ENCODE data around the gene PYGO2. TPM values are rescaled to one million over a fixed set of nuclear protein-coding genes. Genes with fewer than 3 reads are reported as not detected.

The PYGO2 gene
- total and polyA plus RNA-seq, 2 experiments from 2014 or later, result 45.3 to 45.6 TPM

DNA sequence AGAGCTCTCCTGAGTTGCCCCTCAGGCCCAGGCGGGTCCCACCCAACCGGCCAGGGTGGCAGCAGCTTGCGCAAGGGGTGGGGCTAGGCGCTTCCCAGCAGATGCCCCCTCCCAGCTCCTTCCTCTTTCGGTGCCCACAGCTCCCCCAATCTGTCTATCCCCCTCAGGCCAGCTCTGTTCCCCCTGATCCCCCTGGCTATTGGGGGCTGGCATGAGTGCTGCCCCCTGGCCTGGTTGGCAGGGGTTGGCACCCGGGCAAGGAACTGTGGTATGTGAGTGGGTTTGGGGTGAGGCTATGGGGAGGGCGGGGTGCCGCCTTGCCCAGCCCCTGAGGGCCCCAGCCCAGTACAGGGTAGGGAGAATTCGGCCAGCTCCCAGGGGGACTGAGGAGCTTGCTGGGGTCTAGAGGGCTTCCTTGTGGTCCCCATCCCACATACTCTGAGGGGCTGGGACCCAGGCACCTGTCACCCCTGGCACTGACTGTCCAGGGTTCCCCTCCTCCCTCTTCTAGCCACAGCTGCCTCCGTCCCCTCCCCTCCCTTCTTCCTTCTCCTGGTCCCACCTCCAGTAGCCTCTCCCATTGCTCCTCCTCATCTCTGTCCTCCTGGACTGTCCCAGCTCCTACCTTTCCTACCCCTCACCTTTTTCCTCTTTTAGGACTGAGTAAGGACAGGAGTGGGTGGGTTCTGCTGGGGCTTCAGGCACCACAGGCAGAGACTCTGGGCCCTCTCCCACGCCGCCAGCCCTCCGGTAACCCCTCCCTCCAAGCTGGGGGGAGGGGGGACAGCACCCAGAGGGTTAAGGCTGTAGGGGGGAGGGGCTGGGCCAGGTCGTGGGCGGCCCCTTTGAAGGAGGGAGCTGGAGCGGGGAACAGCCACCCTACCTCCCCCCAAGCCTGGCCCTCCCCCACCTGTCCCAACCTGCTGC, 46.7 kb upstream of the PYGO2 start:
- Histone ChIP-seq H3K9me3 (ENCODE audit: low read depth) (no peaks in the 10 kb centered on the region), H3K4me3 (no peak overlapping the region), H3K4me1 (ENCODE audit: low read depth) (no peaks in the 10 kb centered on the region), H3K27me3 (no peaks in the 10 kb centered on the region), H3K36me3 (no peaks in the 10 kb centered on the region), H3K27ac (no peak overlapping the region)
- DNase-seq (ENCODE audit: low read depth in 1 of 2, low spot score in 1 of 2), result no peak
- TF ChIP-seq, protein P1, sequence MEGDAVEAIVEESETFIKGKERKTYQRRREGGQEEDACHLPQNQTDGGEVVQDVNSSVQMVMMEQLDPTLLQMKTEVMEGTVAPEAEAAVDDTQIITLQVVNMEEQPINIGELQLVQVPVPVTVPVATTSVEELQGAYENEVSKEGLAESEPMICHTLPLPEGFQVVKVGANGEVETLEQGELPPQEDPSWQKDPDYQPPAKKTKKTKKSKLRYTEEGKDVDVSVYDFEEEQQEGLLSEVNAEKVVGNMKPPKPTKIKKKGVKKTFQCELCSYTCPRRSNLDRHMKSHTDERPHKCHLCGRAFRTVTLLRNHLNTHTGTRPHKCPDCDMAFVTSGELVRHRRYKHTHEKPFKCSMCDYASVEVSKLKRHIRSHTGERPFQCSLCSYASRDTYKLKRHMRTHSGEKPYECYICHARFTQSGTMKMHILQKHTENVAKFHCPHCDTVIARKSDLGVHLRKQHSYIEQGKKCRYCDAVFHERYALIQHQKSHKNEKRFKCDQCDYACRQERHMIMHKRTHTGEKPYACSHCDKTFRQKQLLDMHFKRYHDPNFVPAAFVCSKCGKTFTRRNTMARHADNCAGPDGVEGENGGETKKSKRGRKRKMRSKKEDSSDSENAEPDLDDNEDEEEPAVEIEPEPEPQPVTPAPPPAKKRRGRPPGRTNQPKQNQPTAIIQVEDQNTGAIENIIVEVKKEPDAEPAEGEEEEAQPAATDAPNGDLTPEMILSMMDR (IDR thresholded peaks at IDR 0.05; ENCODE audit: low read depth, low read length), result no peak

DNA sequence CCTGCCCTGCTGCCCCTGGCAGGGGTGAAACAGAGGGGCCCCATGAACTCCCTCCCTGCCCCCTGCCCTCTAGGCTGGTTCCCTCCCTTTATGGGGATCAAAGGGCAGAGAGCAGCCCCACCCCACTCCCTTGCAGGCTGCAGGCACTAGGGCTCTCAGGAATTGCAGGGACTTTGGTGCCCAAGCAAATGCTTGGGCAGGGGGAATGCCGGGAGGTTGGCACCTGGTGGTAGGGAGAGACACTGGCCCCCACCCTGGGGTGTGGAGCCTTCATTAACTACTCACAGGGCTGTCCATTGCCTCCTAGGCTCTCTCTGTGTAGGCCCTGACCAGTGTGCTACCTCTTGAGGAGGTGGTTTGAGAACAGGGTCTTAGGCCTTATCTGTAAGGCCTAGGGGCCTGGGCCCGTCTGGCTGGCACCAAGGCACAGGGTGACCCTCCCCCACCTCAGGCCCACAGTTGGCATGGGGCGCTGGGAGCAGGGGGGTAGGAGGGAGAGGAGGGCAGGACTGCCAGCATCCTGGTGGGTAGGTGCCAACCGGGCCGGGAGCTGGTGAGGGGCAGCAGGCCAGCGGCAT, 45.8 kb upstream of the PYGO2 start:
- H3K4me1 ChIP-seq (ENCODE audit: low read depth), result no peaks in the 10 kb centered on the region
- DNase-seq (ENCODE audit: low read depth in 1 of 2, low spot score in 1 of 2), result no peak

DNA sequence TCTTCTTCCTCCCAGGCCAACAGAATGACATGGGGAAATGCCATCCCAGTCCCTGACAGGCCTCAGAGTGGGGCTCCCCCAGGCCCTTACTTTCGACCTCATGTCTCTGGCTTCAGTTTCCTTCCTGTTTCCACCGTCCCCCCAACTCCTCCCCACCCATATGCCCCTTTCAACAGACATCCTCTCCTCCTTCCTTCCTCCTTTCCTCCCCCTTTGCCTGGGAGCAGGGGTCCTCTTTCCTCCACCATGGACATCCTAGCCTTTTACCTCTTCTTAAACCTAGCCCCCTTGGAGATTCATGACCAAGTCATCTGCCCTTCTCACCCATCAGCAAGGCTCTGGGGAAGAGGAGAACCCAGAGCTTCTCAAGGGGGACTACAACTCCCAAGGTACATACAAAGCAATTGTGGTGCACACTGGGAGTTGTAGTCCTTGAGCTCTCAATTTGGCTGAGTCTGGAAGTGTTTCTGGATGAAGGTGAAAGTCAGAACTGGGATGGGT, 45.1 kb upstream of the PYGO2 start:
- Histone ChIP-seq H3K4me3 (no peak overlapping the region), H3K9me3 (ENCODE audit: low read depth) (no peaks in the 10 kb centered on the region), H3K36me3 (no peaks in the 10 kb centered on the region), H3K27me3 (no peaks in the 10 kb centered on the region), H3K27ac (no peak overlapping the region), H3K4me1 (ENCODE audit: low read depth) (no peaks in the 10 kb centered on the region)
- TF ChIP-seq, protein P1 (IDR thresholded peaks at IDR 0.05; ENCODE audit: low read depth, low read length), result no peak
- DNase-seq (ENCODE audit: low read depth in 1 of 2, low spot score in 1 of 2), result peak in 1 of 2 donors; percentile 41

More for the DNA sequence above, 45.8 kb upstream of the PYGO2 start:
- Histone ChIP-seq H3K4me3 (no peak overlapping the region), H3K9me3 (ENCODE audit: low read depth) (no peaks in the 10 kb centered on the region), H3K27ac (no peak overlapping the region), H3K27me3 (no peaks in the 10 kb centered on the region), H3K36me3 (no peaks in the 10 kb centered on the region)
- TF ChIP-seq, protein P1 (IDR thresholded peaks at IDR 0.05; ENCODE audit: low read depth, low read length), result no peak

DNA sequence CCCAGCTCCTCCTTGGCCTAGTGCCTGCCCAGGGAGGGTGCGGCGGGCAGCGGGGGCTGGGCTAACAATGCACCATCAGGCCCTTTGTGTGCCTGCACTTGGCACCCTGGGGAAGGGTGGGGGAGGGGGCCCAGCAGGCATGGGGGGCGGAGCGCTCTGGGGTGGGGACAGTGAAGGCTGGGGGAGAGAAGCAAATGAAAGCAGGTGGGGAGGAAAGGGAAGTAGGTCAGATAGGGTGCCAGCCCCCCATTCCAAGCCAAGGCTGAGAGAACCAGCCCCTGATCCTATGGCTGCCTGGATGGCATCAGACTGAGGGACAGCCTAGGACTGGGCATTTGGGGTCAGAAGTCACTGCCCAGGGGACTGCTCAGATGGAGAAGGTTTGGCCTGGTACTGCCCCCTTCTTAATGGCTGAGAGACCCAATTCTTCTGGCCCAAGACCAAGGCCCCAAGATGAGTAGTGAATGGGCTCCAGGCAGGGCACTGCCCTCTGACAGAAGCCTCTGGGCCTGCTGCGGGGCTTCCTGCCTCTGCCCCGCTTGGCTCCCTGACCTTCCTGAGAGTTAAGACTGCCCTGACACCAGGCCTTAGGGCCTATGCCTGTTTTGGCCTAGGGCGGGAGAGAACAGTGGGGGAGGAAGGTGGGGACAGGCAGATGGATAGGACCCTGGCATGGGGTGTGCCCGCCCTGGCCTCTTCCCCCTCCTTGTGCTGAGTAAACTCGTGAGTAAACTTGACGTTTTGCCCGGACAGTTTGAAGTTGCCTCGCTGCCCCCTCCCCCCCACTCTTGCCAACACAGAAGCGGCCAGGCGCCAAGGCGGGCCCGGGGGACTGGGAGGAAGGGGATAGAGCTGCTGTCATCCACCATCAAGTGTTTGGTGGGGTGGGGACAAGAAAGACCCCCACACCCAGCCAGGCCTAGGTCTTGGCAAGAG, 43.8 kb upstream of the PYGO2 start:
- Histone ChIP-seq H3K27ac (no peak overlapping the region), H3K4me3 (no peak overlapping the region), H3K9me3 (ENCODE audit: low read depth) (no peaks in the 10 kb centered on the region), H3K27me3 (no peaks in the 10 kb centered on the region), H3K4me1 (ENCODE audit: low read depth) (no peaks in the 10 kb centered on the region), H3K36me3 (no peaks in the 10 kb centered on the region)
- DNase-seq (ENCODE audit: low read depth in 1 of 2, low spot score in 1 of 2), result no peak
- TF ChIP-seq, protein P1 (IDR thresholded peaks at IDR 0.05; ENCODE audit: low read depth, low read length), result no peak

Measured in cardiac muscle cell (in vitro differentiated cells and primary cell).